Activated CD4-positive, alpha-beta T cell treated with anti-CD3 and anti-CD28 coated beads, Interleukin-2, Interleukin-6, amounts not matched to agents 100 ng/mL and 50 ng/mL, durations not matched to agents 16 hours and 8 hours (primary cell): ENCODE data around the gene STK32C.
A peak's percentile ranks its signal among the peaks of the same experiment; 100 is the strongest.
"Not testable (repeated sequence)": the region's sequence is repeated elsewhere in the genome, so short reads cannot be mapped to it uniquely, and the experiment has no call there.

Experiments used
- DNase-seq: peaks from one replicate; pipeline ENCODE4 v3.0.0-alpha.2; 2020

The STK32C gene

DNA sequence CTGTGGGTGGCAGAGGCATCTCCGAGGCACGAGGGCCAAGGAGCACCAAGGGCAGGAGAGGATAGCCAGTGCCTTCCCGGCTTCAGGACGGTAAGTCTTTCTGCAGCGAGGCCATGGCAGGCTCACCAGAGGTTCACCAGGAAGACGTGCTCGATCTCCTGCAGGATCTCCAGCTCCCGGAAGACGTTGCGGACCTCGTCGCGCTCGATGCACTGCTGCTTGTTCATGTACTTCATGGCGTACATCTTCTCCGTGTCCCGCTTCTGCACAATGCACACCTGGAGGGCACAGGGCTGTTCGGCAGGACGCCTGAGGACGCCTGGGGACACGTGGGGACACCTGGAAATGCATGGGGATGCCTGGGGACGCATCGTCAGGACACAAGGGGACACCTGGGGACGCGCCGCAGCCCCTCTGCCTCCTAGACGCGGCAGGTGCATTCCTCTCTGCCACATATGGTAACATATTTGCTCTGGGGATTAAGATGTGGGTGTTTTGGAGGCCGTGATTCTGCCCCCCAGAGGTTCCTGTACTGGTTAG, 79.8 kb downstream of the STK32C start:
- DNase-seq: no peak

DNA sequence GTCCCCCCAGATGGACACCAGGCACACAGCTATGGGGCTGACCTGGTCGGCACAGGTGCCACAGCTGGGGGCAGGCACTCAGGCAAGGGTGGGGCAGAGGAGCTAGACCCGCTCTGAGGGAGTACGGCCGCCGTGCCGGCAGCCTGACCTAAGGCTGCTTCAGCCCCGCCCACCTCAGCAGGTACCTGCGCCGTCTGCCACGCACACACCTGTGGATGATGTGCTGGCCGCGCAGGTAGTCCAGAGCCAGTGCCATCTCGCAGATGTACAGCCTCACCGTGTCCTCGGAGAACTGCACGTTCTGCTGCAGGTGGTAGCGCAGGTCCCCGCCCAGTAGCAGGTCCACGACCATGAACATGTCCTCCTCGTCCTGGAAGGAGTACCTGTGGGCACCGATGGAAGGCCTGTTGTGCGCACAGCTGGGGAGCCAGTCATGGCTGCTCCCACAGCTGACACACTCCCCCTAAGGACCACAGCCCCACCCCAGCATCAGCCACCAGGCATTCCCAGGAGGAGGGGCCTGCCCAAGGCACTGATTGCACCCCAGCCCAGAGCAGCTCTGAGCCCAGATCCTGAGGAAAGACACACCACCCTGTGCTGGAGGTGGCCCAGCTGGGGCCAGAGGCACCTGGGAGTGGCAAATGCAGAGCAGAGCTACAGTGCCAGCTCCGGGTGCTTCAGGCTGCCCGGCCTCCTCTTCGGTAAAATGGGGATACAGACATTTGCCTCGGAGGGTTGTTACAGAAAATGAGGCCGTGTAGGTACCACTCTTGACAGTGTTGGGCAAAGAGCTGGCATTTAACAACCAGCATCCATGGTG, 81.0 kb downstream of the STK32C start:
- no peak for DNase-seq

DNA sequence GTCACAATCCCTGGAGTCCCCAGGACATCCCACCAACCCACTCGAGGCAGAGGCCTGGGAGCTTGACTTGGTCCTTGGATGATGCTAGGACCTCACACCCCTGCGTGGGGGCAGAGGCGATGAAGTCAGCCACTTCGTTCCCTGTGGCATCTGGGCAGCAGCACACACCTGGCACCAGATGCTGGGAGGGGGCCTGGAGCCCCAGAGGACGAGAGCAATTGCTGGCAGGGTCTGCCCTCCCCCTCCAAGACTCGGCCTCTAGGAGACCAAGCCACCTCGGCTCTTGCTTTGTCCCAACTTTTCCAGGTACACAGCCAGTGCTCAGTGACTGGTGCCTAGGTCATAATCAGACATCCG, 81.9 kb downstream of the STK32C start:
- DNase-seq: no peak

DNA sequence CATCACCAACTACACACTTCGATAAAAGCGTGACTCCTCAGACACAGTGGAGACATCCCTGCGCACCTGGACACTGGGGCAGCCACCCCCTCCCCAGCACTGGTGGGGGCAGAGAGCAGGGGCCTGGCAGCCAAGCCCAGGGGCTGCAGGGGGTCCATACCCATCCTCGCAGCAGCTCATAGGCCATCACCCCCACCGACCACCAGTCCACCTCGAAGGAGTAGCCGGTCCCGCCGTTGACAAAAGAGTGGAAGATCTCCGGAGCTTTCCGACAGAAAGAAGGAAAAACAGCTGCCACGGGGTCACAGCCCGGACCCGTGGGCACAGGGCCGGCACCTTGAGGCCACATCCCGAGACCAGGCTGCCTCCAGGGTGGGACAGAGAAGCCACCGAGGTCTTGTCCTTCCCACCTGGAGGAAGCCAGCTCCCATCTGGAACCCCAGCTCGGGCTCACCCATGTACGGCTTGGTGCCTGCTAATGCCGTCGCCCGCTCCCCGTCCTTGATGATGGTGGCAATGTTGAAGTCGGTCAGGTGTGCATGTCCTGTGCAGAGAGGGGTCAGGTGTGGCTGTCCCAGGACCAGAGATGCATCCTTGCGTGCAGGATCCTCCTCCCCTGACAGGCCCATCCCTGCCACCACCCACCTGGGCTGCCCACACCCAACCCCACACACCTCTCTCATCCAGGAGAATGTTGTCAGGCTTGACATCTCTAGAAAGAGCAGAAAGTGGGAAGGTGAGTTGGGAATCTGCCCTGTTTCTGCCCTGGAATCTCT, 82.5 kb downstream of the STK32C start:
- DNase-seq: no peak

DNA sequence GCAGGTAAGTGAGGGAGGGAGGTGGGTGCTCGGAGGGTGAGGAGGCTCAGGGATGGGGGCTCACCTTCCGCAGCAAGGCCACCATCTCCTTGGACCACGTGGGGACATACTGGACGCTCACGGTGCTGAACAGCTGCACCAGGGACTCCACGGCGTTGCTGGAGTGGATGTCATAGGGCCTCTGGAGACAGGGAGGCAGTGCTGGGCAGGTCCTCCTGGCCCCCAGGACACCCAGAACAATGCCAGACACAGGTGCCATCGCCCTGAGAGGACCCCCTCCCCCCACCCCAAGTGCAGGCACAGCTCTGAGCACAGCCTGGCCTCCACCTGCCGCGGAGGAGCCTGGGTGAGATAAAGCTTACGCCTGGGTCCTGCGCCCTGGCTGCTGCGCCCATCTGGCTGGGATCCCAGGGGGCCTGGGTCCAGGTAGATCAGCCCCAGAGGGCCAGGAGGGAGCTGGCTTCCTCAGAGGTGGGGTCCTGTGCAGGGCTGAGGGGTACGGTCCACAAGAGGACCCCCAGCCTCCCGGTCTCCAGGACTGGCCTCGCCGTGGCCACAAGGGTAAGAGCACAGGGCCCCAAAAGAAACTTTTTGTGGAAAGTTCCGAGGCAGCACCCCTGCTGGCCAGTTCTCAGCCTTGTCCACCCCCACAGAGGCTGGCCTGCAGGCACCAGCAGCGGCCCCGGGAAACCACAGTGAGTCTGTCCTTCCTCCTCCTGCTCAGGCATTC, 83.2 kb downstream of the STK32C start:
- DNase-seq: no peak

DNA sequence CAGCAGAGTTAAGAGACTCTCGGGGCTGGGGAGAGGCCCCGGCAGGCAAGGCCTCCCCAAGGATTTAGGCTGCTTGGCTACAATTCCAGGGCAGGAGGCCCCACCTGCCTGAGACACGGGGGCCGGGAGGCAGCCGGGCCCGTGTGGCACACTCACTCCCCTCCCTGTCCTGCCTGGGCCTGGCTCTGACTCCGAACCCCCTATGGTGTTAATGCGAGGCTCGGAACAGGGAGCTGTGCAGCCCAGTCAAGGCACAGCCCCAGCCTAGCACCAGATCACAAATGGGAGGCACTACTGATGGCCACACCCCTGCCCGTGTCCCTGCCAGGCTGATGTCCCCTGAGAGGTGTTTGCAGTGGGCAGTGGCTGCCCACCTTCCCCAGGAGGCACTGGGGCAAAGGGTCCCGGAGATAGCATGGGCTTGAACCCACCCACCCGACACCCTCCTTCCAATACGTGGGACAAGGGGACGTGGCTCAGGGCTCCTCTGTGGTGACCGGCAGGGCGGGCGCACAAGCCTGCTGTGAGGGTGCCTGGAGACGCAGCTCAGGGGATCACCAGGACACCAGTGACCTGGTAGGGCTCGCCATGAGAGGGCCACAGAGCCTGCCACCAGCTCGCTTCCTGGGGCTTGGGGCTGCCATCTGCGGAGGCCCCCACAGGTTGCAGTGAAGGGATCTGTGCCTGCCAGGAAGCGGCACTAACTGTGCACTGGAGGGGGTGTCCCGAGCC, 84.0 kb downstream of the STK32C start:
- no peak for DNase-seq

DNA sequence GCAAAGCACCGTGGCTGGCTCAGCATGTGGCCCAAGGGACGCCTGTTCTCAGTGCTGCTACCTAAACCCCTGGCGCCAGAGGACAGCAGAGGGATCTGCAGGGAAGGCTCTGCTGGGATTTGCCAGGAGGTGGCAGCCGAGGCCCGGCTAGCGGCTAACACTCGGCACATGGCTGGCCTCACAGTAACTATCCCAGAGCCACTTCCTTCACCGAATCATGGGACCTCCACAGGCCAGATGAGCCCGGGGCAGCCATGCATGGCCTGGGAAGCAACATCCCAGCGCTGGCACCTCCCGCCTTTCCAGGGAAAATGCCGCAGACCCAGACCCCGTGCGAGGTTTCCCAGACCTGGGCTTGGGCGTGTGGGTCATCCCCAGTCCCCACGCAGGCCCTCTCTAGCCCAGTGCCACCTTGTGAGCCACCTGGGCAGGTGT, 84.6 kb downstream of the STK32C start:
- DNase-seq: peak; percentile 79

DNA sequence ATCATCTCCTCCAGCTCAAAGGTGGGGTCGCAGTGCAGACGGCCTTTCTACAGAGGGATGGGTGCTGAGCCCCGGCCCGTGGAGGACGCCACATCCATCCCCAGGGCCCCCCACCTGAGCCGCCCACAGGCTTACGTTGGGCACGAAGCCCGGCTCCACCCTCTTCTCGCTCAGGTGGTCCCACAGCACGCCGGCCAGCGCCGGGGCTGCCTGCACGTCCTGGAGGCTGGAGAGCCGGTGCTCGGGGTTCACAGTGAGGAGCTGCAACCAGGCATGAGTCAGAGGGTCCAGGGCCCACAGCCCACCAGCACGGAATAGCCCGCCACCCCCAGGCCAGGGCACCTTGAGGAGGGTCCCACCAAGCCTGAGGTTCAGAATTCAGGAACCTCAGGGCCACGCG, 85.0 kb downstream of the STK32C start:
- no peak for DNase-seq

DNA sequence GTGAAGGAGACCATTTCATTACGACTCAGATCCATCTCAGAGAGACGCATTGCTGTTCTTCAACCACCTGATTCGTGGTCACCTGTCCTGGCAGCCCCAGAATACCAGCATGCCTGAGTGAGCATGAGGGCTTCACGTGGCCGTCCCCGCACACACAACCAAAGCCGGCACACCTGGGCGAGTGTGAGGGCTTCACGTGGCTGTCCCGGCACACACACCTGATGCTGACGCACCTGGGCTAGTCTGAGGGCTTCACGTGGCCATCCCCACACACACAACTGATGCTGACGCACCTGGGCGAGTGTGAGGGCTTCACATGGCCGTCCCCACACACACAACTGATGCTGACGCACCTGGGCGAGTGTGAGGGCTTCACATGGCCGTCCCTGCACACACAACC, 86.8 kb downstream of the STK32C start:
- not testable (repeated sequence) for DNase-seq

DNA sequence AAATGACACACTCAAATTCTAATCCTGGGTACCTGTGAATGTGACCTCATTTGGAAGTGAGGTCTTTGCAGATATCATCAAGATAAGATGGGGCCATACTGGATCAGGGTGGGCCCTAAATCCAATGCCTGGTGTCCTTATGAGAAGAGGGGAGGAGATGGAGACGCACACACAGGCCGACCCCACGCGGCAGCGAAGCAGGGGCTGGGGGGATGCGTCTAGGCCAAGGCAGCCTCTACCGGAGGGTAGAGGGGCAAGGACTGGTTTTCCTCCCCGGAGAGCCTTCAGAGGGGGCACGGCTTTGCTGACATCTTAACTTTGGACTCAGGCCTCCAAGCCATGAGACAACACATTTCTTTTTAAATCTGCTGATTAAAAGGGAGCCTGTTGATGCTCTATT, 87.7 kb downstream of the STK32C start:
- no peak for DNase-seq

DNA sequence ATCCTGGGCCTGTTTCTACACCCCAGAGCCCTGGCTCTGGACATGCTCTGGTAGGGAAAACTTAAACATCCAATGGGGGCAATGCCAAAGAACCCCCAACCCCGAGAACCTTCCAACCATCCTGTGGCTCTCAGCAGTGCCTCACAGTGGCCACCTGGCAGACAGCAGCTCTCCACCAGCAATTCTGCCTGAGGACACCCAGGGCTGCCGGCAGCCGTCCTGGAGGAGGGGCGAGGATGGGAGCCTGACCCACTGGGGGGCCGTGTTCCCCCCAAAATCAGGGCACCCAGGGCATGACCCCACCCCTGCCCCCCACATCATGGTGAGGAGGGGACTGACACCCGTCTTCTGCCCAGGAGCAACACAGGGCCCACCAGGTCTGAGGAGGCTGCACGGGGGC, 88.3 kb downstream of the STK32C start:
- DNase-seq: no peak

DNA sequence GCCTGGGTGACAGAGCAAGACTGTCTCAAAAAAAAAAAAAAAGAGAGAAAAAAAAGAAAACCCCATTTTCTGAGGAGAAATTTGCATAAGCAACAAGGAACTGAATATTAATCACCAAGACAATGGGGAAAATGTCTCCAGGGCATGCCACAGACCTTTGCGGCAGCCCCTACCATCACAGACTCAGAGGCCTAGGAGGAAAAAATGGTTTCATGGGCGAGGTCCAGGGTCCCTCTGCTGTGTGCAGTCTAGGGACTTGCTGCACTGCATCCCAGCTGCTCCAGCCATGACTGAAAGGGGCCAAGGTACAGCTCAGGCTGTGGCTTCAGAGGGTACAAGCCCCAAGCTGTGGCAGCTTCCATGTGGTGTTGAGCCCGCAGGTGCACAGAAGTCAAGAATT, 91.3 kb downstream of the STK32C start:
- not testable (repeated sequence) for DNase-seq

DNA sequence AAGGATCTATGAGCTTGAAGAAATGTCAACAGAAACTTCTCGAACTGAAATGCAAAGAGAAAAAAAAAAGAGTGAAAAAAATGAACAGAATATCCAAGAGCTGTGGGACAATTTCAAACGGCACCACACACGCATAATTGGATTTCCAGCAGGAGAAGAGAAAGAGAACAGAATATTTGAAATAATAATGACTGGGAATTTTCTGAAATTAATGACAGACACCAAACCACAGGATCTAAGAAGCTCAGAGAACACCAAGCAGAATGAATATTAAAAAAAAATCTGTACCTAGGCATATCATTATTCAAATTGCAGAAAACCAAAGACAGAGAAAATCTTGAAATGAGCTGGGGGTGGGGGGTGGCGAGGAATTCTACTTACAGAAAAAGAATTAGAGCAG, 93.8 kb downstream of the STK32C start:
- no peak for DNase-seq

DNA sequence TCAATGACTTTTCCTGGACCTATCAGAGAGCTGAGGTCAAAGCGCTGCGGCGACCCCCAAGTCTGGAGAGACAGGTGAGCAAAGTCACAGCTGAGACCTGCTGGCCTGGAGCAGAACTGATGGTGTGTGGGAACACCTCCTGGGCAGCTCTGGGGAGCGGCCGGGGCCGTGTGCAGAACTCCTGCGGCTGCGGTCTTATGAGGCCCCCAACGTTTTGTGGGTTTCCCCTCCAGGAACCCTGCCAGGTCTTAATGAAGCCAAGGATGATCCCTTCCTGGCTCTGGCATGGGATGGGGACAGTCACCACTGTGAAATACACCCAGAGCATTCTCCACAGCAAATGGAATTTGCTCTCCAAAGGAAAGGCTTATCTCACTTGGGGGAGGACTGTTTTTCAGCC, 94.9 kb downstream of the STK32C start:
- no peak for DNase-seq

DNA sequence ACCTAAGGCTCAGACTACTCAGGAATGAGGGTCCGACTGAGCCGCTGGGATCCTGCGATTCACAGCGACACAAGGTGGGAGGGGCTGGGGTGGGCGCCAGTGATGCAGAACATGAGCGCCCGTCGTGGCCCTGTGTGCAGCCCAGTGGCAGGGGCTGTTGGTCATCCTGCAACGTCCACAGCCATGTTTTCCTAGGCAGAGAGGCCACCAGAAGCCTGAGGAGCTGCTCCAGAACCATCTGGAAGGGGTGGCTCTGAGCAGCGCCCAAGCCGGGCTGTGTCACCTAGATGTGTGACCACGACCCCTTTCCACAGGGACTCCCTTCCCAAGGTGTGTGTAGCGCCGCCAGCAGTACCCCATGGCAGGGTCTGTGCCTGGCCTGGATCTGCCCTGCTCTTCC, 96.5 kb downstream of the STK32C start:
- DNase-seq: no peak

DNA sequence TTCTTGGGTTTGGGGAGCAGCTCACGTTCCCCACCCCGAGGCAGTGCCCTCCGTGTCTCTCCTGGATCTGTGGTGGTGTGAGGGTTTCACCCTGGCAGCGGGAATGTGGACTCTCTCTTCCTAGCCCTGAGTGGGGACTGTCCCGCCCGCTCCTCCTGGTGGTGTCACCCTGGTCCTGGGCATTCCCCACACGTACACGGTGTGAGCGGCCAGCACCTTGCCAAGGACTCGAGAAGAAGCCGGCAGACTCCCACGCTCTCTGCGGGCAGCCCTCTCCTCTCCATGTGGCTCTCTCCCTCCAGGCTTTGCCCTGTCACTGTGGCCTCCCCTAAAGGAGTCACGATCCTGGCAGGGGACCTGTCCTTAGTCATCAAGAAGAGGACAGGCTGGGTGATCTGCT, 97.0 kb downstream of the STK32C start:
- no peak for DNase-seq

DNA sequence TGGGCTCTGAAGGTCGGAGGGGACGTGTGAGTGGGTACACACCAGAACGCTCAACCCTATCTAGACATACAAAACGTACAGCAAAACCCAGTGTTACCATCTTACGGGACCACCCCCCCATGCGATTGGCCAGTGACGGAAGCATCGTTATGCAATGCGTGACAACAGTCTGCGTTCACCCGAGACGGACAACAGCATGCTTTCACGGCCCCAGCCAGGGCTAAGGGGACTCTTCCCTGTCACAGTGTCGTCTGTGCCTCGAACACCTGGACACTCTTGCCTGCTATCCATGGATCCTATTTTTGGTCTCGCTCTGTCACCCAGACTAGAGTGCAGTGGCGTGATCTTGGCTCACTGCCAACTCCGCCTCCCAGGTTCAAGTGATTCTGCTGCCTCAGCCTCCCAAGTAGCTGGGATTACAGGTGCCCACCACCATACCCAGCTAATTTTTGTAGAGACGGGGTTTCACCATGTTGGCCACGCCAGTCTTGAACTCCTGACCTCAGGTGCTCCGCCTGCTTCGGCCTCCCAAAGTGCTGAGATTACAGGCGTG, 97.7 kb downstream of the STK32C start:
- DNase-seq: no peak

DNA sequence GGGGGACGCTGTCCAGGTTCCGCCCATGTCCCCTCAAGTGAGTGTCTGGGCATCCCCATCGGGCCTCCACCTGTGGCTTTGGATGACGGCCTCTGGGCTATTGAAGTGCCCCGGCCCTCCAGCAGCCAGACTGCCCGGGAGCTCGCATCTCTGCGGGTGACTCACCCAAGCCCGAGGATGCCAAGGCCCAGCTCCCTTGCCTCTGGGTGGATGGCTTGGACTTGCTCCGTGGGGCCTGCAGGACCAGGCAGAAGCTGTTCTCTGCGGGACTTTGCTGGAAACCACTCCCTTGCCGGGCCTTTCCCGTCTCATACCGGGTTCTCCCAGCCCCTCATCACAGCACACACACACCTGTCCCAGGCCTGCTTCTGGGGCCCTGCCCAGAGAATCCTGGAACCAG, 98.6 kb downstream of the STK32C start:
- no peak for DNase-seq

DNA sequence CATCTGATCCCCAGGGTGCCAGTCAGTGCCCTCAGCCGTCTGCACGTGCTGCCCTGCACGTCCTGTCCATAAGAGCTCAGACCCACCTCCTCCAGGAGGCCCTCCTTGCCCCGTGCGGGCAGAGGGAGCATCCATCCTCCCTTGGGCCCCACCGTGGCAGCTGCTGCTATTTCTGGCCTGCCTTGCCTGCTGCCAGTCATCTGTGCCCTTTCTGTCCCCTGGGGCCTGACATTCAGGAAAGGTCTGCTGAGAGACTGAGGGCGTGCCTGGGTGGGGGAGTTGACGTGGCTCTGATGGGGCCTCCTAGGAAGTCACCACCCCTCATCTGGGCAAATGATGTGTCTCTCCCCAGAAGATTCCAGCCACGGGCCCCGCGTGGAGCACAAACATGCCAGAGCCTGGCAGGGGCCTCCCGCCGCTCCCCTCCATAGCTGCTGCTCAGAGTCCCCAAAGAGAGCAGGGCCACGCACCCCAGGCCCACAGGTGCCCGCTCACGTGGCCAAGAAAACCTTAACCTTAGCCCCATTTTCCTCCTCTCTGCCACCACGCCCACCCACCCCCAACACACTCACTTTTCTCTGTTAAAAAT, 99.2 kb downstream of the STK32C start:
- DNase-seq: no peak

DNA sequence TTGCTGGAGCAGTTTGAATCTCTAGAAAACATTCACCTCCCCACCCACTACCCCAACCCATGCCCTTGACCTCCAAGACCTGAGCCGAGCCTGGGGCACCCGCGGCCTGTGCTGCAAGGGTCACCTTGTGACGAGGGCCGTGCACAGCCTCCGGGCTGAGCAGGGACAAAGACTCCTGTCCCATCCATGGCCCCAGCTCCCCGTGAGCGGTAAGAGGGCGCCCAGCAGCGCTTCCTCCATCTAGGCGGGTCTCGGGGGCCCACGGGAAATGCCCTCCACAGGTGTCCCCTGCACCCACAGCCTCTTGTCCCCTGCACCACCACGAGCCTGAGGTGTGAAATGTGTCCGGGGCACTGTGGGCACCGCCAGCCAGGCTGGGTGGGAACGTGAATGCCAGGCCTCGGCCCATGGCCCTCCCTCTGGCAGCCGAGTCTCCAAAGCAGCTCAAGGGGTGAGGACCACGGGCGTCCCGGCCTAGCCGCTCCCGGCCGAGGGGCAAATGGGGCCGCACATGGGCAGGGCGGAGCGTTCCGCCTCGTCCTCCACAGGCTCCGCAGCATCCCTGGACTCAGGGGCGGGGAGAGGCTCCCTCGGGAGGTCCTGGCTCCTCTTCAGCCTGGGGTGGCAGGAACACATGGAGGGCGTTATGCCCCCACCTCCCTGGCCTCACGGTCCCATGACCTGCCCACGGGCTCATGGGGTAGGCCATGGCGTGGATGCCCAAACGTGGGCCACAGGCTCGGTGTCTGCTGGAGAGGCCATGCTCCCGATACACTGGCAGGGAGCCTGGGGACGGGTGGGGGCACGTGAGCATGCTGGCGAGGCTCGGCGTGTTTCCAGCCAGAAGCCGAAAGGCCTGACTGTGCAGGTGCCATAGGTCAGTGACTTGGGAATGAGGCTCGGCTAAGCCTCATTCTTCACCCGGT, 100.0 kb downstream of the STK32C start:
- no peak for DNase-seq
